MG63 (cell line): ENCODE measurements around the gene SERPINF2. TPM values are rescaled to one million over a fixed set of nuclear protein-coding genes. Genes with fewer than 3 reads are reported as not detected.
"Not testable (repeated sequence)": the region's sequence is repeated elsewhere in the genome, so short reads cannot be mapped to it uniquely, and the experiment has no call there.

Experiments used
- DNase-seq: peaks from one replicate; pipeline ENCODE4 v3.0.0-alpha.2; 2020
- H3K27me3 ChIP-seq: fragments of 250-450 bp; sonication (Bioruptor Pico); 2 replicates; pipeline ENCODE4 v1.5.1; 2020; ENCODE audit warnings: mild to moderate bottlenecking, moderate library complexity
- H3K36me3 ChIP-seq: fragments of 250-450 bp; sonication (Bioruptor Pico); 2 replicates; pipeline ENCODE4 v1.5.1; 2020; ENCODE audit warnings: mild to moderate bottlenecking, moderate library complexity
- H3K4me3 ChIP-seq: fragments of 250-450 bp; sonication (Bioruptor Pico); 2 replicates; pipeline ENCODE4 v1.5.1; 2020; ENCODE audit warnings: mild to moderate bottlenecking, moderate library complexity
- H3K9me3 ChIP-seq: fragments of 250-450 bp; sonication (Bioruptor Pico); 2 replicates; pipeline ENCODE4 v1.5.1; 2020; ENCODE audit warnings: mild to moderate bottlenecking, moderate library complexity
- total RNA-seq: library from RNA; depleted of rRNA; stranded (reverse); fragments of >200 nt; shearing (Covaris generic); gene quantifications from 2 replicates; pipeline ENCODE4 v1.2.3, GENCODE V29; 2014; ENCODE audit warnings: low replicate concordance; rRNA removed

Gene SERPINF2
- total RNA-seq, 1 experiment from 2014 or later: not detected

DNA sequence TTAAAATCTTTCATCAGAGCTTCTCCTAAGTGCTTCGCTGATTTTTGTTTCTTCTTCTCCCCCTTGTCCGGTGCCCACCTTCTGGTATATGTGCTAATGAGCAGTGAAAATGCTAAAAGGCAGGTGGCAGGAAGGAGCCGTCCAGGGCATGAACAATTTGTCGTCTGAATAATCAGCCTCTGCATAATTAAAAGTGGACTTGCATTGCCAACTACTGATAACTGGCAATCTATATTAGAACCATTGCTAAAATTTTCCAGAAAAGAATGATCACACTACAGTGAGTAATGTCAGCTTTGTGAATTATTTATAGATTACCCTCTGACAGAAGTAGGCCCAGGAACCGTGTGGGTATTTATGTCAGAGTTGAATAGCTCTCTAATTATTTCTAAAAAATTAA lies 47.3 kb downstream of the SERPINF2 start:
- H3K9me3 ChIP-seq: no peaks in the 10 kb centered on the region
- H3K36me3 ChIP-seq: 0 out of 2 replicates have a peak, but pooled peaks cover 6% of the 10 kb centered on the region
- H3K27me3 ChIP-seq: no peaks in the 10 kb centered on the region
- no peak for DNase-seq
- no peak overlapping the region for H3K4me3 ChIP-seq

DNA sequence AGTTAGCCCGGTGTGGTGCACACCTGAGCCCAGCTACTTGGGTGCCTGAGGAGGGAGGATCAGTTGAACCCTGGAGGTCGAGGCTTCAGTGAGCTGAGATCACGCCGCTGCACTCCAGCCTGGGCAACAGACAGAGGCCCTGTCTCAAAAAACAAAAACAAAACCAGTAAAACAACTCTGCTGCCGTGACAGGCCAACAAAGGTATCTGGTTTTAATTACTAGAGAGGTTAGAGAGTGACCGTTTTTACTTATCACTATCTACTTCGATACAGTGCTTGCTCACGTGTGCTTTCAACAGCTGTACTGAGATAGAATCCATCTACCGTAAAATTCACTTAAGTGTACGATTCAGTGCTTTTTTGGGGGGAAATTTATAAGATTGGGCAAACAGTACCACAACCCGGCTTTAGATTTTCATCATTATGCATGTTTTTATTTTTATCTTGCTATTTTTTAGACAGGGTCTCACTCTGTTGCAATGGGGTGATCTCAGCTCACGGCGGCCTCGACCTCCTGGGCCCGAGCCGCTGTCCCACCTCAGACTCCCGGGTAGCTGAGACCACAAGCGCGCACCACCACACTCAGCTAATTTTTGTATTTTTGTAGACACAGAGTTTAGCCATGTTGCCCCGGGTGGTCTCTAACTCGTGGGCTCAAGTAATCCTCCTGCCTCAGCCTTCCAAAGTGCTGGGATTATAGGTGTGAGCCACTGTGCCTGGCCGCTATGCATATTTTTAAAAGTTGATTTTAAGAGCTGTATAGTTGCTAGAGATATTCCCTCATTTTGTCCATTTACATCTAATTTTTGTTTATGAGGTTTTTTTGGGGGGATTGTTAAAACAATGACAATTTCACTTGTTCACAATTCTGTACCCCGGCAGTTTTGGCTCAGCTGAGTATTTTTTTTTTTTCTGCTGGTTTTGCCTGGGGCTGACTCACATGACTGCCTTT lies 50.1 kb downstream of the SERPINF2 start:
- Histone ChIP-seq H3K4me3 (no peak overlapping the region), H3K27me3 (no peaks in the 10 kb centered on the region), H3K36me3 (no peaks in the 10 kb centered on the region), H3K9me3 (no peaks in the 10 kb centered on the region)
- no peak for DNase-seq

DNA sequence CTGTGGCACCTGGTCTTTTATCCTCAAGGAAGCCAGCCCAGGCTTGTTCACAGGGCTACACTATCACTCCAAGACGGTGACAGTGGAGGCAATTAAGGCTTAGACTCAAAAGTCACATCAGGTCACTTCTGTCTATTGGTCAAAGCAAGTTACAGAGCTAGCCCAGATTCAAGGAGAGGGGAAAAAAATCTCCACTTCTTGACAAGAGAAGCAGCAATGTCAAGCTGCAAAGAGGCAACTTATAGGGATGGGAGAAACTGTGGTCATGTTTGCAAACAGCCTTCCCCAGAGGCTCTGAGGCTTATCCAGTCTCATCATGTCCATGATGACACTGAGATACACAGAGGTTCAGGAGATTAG lies 50.8 kb downstream of the SERPINF2 start:
- no peak for DNase-seq
- H3K4me3 ChIP-seq: no peak overlapping the region

DNA sequence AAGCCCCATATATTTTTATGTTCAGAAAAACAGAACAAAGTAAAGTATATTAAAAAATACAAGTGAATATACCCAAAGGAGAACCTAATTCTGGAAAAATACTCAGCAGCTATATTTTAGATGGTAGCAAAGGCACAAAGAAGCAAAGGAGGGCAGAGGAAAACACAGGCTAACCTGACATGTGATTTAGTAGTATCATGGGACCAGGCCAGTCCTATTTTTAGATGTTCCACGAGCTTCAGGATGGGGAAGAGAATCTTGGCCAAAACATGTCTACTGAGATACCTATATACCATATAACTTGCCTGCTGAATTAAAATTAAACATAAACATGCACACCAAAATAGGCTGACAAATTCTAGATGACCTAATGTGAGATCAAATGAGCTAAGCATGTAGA lies 54.1 kb downstream of the SERPINF2 start:
- Histone ChIP-seq H3K36me3 (no peaks in the 10 kb centered on the region), H3K27me3 (no peaks in the 10 kb centered on the region), H3K4me3 (no peak overlapping the region), H3K9me3 (no peaks in the 10 kb centered on the region)
- DNase-seq: no peak

More for the DNA sequence above, 50.8 kb downstream of the SERPINF2 start:
- Histone ChIP-seq H3K9me3 (no peaks in the 10 kb centered on the region), H3K36me3 (no peaks in the 10 kb centered on the region), H3K27me3 (no peaks in the 10 kb centered on the region)

DNA sequence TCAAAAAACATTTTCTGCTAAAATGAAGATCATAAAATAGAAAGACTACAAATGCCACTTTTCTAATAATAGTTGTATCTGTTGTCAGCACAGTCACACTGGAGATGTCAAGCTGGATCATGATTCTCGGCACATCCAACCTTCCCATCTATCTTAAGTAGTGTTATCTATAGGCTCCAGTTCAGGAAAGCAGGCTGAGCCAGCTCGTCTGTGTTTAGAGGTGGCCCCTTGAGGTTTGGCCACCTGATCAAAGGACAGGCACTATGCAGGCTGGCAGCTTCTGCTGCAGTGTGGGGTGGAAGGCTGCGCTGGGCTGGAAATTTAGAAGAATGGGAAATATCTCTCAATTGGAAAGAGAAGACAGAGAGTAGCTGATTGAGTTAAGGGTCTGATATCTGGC lies 54.7 kb downstream of the SERPINF2 start:
- no peak for DNase-seq
- Histone ChIP-seq H3K4me3 (no peak overlapping the region), H3K27me3 (no peaks in the 10 kb centered on the region), H3K9me3 (no peaks in the 10 kb centered on the region), H3K36me3 (no peaks in the 10 kb centered on the region)

DNA sequence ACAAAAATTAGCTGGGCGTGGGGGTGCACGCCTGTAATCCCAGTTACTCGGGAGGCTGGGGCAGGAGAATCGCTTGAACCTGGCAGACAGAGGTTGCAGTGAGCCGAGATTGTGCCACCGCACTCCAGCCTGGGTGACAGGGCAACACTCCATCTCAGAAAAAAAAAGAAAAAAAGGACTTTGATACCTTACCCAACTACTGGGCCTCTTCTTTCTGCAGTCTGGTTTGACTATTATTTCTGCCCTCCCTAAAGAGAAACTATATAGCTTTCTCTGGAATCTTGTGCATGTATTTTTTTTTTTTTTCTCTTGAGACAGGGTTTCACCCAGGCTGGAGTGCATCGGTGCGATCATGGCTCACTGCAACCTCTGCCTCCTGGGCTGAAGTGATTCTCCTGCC lies 55.2 kb downstream of the SERPINF2 start:
- H3K9me3 ChIP-seq, DNase-seq, H3K27me3 ChIP-seq, H3K36me3 ChIP-seq, H3K4me3 ChIP-seq: not testable (repeated sequence)

DNA sequence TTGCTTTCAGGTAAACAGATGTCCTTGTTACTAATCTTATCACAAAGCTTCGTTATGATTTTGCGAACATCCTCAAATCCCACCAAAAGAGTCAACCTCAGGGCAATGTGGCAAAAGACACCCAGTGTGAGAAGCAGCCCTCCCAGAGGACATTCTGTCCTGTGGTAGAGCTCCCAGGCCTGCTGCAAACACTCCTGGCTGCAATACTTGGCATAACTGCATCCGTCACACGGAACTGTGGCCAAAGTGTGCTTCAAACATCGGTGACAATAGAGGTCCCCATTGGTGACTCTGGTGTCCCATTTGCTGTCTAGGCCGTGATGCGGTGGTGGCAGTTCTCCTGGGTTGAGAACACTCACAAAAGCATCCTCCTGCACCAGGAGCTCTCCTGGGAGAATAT lies 57.6 kb downstream of the SERPINF2 start:
- H3K36me3 ChIP-seq: no peaks in the 10 kb centered on the region
- no peaks in the 10 kb centered on the region for H3K27me3 ChIP-seq
- H3K4me3 ChIP-seq: no peak overlapping the region
- no peak for DNase-seq
- no peaks in the 10 kb centered on the region for H3K9me3 ChIP-seq

DNA sequence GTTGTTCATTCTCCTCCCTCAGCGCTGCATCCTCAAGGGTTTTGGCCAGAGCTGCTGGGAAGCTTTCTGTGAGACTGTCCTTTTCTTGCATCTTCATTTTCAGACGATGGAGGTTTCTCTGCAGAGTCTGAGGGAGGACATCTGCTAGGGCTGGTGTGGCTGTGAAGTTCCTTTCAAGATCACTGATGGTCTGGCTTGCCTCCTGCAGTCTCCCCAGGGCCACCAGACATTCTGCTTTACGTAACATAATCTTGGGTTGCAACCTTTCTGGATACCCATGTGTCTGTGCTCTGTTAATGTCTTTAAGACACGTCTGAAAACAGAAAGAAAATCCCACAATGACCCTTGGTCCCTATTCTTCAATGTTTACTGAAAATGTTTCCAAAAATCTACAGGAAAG lies 58.0 kb downstream of the SERPINF2 start:
- no peak overlapping the region for H3K4me3 ChIP-seq
- no peak for DNase-seq
- no peaks in the 10 kb centered on the region for H3K27me3 ChIP-seq
- H3K36me3 ChIP-seq: no peaks in the 10 kb centered on the region
- H3K9me3 ChIP-seq: no peaks in the 10 kb centered on the region

DNA sequence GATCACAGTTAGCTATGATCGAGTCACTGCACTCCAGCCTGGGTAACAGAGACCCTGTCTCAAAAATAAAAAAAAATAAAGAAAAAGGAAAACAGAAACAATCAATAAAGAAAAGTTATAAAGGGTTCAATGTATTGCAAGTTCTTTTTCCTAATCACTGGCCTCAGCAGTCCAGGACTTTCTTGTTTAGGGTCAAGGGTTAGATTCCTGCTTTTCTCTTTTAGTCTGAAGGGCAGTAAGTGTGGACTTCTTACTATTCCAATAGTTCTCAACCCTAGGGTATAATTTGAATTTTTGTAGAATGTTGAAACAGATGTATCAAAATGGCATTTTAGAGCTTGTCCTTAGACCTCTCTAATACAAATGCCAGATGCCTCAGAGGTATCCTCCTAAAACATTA lies 59.8 kb downstream of the SERPINF2 start:
- no peak for DNase-seq
- H3K36me3 ChIP-seq: no peaks in the 10 kb centered on the region
- H3K4me3 ChIP-seq: no peak overlapping the region
- no peaks in the 10 kb centered on the region for H3K9me3 ChIP-seq
- H3K27me3 ChIP-seq: no peaks in the 10 kb centered on the region

DNA sequence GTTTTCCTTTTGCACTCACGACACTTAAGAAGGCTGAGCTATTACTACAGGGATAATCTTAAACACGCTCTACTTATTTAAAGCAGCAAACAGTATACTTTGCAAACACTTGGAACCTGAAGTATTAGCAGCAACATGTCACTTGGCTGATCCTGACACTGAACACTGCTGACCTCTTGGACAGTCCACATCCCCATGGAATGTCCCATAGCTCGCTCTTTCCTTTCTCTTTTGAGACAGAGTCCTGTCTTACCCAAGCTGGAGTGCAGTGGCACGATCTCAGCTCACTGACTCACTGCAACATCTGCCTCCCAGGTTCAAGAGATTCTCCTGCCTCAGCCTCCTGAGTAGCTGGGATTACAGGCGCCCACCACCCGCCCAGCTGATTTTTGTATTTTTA lies 60.6 kb downstream of the SERPINF2 start:
- no peak overlapping the region for H3K4me3 ChIP-seq
- H3K27me3 ChIP-seq: no peaks in the 10 kb centered on the region
- no peaks in the 10 kb centered on the region for H3K36me3 ChIP-seq
- H3K9me3 ChIP-seq: no peaks in the 10 kb centered on the region
- no peak for DNase-seq

Other genes with a start within 250 kb of the SERPINF2 start
- 30.8 and 75.0 TPM in 2 replicates for gene INPP5K, start 226.3 kb upstream of the SERPINF2 start, total RNA-seq
- gene PITPNA, start 180.1 kb upstream of the SERPINF2 start, total RNA-seq: 15.2 and 39.1 TPM in 2 replicates
- 3.9 and 8.3 TPM in 2 replicates for gene SLC43A2, start 114.0 kb upstream of the SERPINF2 start, total RNA-seq
- gene SCARF1, start 97.1 kb upstream of the SERPINF2 start, total RNA-seq: not detected in 2 replicates
- gene RILP, start 93.0 kb upstream of the SERPINF2 start, total RNA-seq: 4.6 TPM in 1 of 2 replicates, not detected in the other
- 80.5 and 100 TPM in 2 replicates for gene PRPF8, start 58.0 kb upstream of the SERPINF2 start, total RNA-seq
- 0.37 and 0.59 TPM in 2 replicates for gene TLCD2, start 32.5 kb upstream of the SERPINF2 start, total RNA-seq
- gene WDR81, start 18.2 kb upstream of the SERPINF2 start, total RNA-seq: 7.2 and 20.3 TPM in 2 replicates
- gene SERPINF1, start 19.2 kb downstream of the SERPINF2 start, total RNA-seq: 1.2 and 5.0 TPM in 2 replicates
- gene SMYD4, start 87.0 kb downstream of the SERPINF2 start, total RNA-seq: 6.3 and 9.6 TPM in 2 replicates
- 34.6 and 49.4 TPM in 2 replicates for gene RPA1, start 87.1 kb downstream of the SERPINF2 start, total RNA-seq